ENCODE measurements around the gene PLK3.

GRCh38 chr1:44777969-44778635 lies 22.1 kb upstream of the PLK3 start:
- TF ChIP-seq CTCF (IDR thresholded peaks at IDR 0.05), result no peak
- TF ChIP-seq POLR2A (IDR thresholded peaks at IDR 0.05), result no peak

Data from breast epithelium (tissue), 3 donors.